Measurements from ENCODE around the gene TMEM256. TPM values are rescaled to one million over a fixed set of nuclear protein-coding genes. Genes with fewer than 3 reads are reported as not detected.

TMEM256 gene
- total and polyA plus RNA-seq, 2 donors (not counting 3 experiments of a cell fraction or from before 2014, with no cell fraction given): 67.4 to 148 TPM

DNA sequence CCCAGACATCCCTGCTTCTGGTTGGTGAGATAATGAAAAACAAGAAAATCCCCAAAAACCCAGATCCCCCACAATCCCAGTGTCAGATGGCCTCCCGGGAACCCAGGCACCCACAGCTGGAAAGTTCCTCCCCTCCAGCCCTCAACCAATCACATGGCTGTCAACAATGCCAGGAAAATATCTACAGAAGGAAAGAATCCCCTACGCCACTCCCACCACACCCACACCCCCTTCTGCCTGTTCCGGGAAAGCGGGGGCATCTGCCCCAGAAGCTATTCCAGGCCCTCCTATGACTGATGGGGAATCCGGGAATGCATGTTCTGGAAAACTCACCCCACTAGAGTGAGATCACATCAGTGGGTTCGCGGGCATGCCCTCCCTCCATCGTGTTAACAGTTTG, 47.1 kb downstream of the TMEM256 start:
- TF ChIP-seq, protein P1, sequence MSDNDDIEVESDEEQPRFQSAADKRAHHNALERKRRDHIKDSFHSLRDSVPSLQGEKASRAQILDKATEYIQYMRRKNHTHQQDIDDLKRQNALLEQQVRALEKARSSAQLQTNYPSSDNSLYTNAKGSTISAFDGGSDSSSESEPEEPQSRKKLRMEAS (IDR thresholded peaks at IDR 0.05; ENCODE audit: insufficient read depth, insufficient read length): no peak
- Histone ChIP-seq H3K27ac (ENCODE audit: insufficient read depth, low read depth, low read length) (no peak overlapping the region), H3K79me2 (ENCODE audit: control insufficient read depth, insufficient read depth, low read length) (no peaks in the 10 kb centered on the region), H3K9me1 (replicated peaks; ENCODE audit: control insufficient read depth, extremely low read depth, insufficient read depth, low read length) (no peaks in the 10 kb centered on the region), H3K27me3 (ENCODE audit: control insufficient read depth in 2 of 2, insufficient read depth in 2 of 2, low read length in 2 of 2) (no peaks in the 10 kb centered on the region), H3K4me1 (ENCODE audit: control insufficient read depth, extremely low read depth, insufficient read depth, low read length) (peaks cover 7% of the 10 kb centered on the region), H3K36me3 (ENCODE audit: control insufficient read depth in 2 of 2, extremely low read depth in 1 of 2, insufficient read depth in 2 of 2, low read length in 2 of 2) (no peaks in the 10 kb centered on the region), H2AFZ (ENCODE audit: low read depth, low read length) (no peak overlapping the region), H3K4me3 (replicated peaks in 1 of 3; ENCODE audit: insufficient read depth in 1 of 3, low read depth in 1 of 3, low read length in 3 of 3) (no peak overlapping the region), H3K9ac (replicated peaks; ENCODE audit: extremely low read depth, insufficient read depth, low read length) (no peak overlapping the region), H3K9me3 (replicated peaks; ENCODE audit: control insufficient read depth, insufficient read depth, low read length) (no peaks in the 10 kb centered on the region), H4K20me1 (replicated peaks; ENCODE audit: control insufficient read depth, extremely low read depth, insufficient read depth, low read length) (no peaks in the 10 kb centered on the region), H3K4me2 (ENCODE audit: insufficient read depth, low read length) (no peak overlapping the region)
- no TSS peak for BruUV-seq (replicated peaks)
- intact Hi-C loops (cut with micrococcal nuclease): loop anchor here (1.0 to 5.0 kb wide), 5 partner anchors 36 to 233 kb away; partner anchors contain the start of genes PLSCR3 and SENP3
- dilution Hi-C loops (cut with MboI; ENCODE audit: extremely low pct_ligation_motif_present, low sequenced_read_pairs): no loop called here
- CTCF ChIA-PET: interaction anchor here (0.7 to 4.0 kb wide), 28 partner anchors 9 to 302 kb away, joined by 3 to 70 read pairs (median 7); partner anchors contain the start of genes CD68, PLSCR3, SPEM2 and TMEM102
- DNase-seq (ENCODE audit: low read depth, low spot score) (no peak), FAIRE-seq (no peak)
- POLR2A ChIA-PET: no interaction called here

DNA sequence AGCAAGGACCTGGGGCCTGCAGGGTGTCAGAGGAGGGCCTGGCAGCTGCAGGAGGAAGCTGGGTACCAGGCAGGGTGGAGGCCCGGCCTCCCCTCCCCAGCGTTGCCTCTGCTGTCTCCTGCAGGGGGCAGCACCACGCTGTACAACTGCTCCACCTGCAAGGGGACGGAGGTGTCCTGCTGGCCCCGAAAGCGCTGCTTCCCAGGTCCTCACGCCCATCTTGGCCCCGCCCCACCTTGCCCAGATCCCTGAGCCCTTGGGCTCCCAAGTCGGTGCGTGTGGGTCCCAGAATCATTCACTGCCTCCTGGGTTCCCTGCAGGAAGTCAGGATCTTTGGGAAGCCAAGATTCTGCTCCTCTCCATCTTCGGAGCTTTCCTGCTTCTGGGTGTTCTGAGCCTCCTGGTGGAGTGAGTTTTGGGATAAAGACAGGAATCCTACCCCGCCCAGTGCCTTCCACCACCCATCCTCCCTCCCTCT, 47.8 kb downstream of the TMEM256 start:
- no peaks in the 10 kb centered on the region for H3K9me3 ChIP-seq (replicated peaks; ENCODE audit: control insufficient read depth, insufficient read depth, low read length)
- DNase-seq (ENCODE audit: low read depth, low spot score) (peak; percentile 69), FAIRE-seq (peak; percentile 76)
- H3K79me2 ChIP-seq (ENCODE audit: control insufficient read depth, insufficient read depth, low read length): no peaks in the 10 kb centered on the region
- CTCF ChIA-PET: interaction anchor here (0.6 to 4.0 kb wide), 42 partner anchors 10 to 331 kb away, joined by 3 to 70 read pairs (median 5); partner anchors contain the start of genes CD68, NEURL4, PLSCR3 and POLR2A
- POLR2A ChIA-PET: no interaction called here
- intact Hi-C loops (cut with micrococcal nuclease): loop anchor here (1.0 to 5.0 kb wide), 5 partner anchors 36 to 233 kb away; partner anchors contain the start of genes PLSCR3 and SENP3
- no peak overlapping the region for H3K4me3 ChIP-seq (replicated peaks in 1 of 3; ENCODE audit: insufficient read depth in 1 of 3, low read depth in 1 of 3, low read length in 3 of 3)
- no peak overlapping the region for H3K4me2 ChIP-seq (ENCODE audit: insufficient read depth, low read length)
- dilution Hi-C loops (cut with MboI; ENCODE audit: extremely low pct_ligation_motif_present, low sequenced_read_pairs): no loop called here
- H3K27ac ChIP-seq (ENCODE audit: insufficient read depth, low read depth, low read length): no peak overlapping the region
- H3K36me3 ChIP-seq (ENCODE audit: control insufficient read depth in 2 of 2, extremely low read depth in 1 of 2, insufficient read depth in 2 of 2, low read length in 2 of 2): no peaks in the 10 kb centered on the region
- peaks cover 8% of the 10 kb centered on the region for H3K4me1 ChIP-seq (ENCODE audit: control insufficient read depth, extremely low read depth, insufficient read depth, low read length)
- H3K9ac ChIP-seq (replicated peaks; ENCODE audit: extremely low read depth, insufficient read depth, low read length): no peak overlapping the region
- no peaks in the 10 kb centered on the region for H3K9me1 ChIP-seq (replicated peaks; ENCODE audit: control insufficient read depth, extremely low read depth, insufficient read depth, low read length)
- no peaks in the 10 kb centered on the region for H3K27me3 ChIP-seq (ENCODE audit: control insufficient read depth in 2 of 2, insufficient read depth in 2 of 2, low read length in 2 of 2)
- no peaks in the 10 kb centered on the region for H4K20me1 ChIP-seq (replicated peaks; ENCODE audit: control insufficient read depth, extremely low read depth, insufficient read depth, low read length)
- peak overlapping the region; percentile 15 for H2AFZ ChIP-seq (ENCODE audit: low read depth, low read length)
- TF ChIP-seq FOS (IDR thresholded peaks at IDR 0.05; ENCODE audit: borderline replicate concordance, insufficient read depth, low read length) (no peak), GATA2 (IDR thresholded peaks at IDR 0.05; ENCODE audit: insufficient read depth, insufficient read length, low read depth, low read length) (no peak), POLR2AphosphoS5 (IDR thresholded peaks at IDR 0.05; ENCODE audit: insufficient read depth, low read depth, low read length) (peak; percentile 38), JUN (IDR thresholded peaks at IDR 0.05; ENCODE audit: borderline replicate concordance, insufficient read depth, insufficient read length, low read depth) (no peak), MYC (IDR thresholded peaks at IDR 0.05; ENCODE audit: low read depth, low read length) (no peak), POLR2A (IDR thresholded peaks at IDR 0.05; ENCODE audit: low read depth, low read length) (peak; percentile 20), CTCF (IDR thresholded peaks at IDR 0.05; ENCODE audit: extremely low read depth in 1 of 2, insufficient read depth in 1 of 2, low read depth in 1 of 2, low read length in 2 of 2) (peak; percentile 93 to 94), EZH2 (IDR thresholded peaks at IDR 0.05; ENCODE audit: borderline replicate concordance, low read depth, low read length, severe bottlenecking) (no peak)
- TF ChIP-seq, protein P1 (IDR thresholded peaks at IDR 0.05; ENCODE audit: insufficient read depth, insufficient read length): no peak
- BruUV-seq (replicated peaks): no TSS peak

All from endothelial cell of umbilical vein (primary cell).